ENCODE measurements around the gene ARSB.

The ARSB gene

GRCh38 chr5:78819707-78820106, 165.4 kb downstream of the ARSB start:
- no peak overlapping the region for H2AFZ ChIP-seq (ENCODE audit: low read length)
- no peaks in the 10 kb centered on the region for H3K79me1 ChIP-seq (ENCODE audit: low read depth, low read length)
- H3K4me2 ChIP-seq (ENCODE audit: insufficient read depth, low read length, poor library complexity, severe bottlenecking): no peak overlapping the region
- H4K8ac ChIP-seq (ENCODE audit: low read depth, low read length): no peak overlapping the region
- H2BK120ac ChIP-seq (ENCODE audit: low read depth, low read length): no peak overlapping the region
- H2BK5ac ChIP-seq (ENCODE audit: low read length): no peak overlapping the region
- no peak overlapping the region for H4K91ac ChIP-seq (ENCODE audit: low read depth, low read length, poor library complexity)
- H3K36me3 ChIP-seq (replicated peaks in 1 of 2; ENCODE audit: control insufficient read depth in 2 of 2, insufficient read depth in 2 of 2, low read length in 2 of 2): no peaks in the 10 kb centered on the region
- no peak overlapping the region for H3K9ac ChIP-seq (ENCODE audit: low read depth, low read length, poor library complexity)
- DNase-seq (ENCODE audit: low spot score): no peak
- no CpG with 5 or more reads among the region's 1 CpG for WGBS, 2 donors (ENCODE audit: extremely low coverage in 2 of 2, insufficient read length in 2 of 2, insufficient replicate concordance in 1 of 2)
- H3K4me1 ChIP-seq (ENCODE audit: control insufficient read depth in 2 of 2, insufficient read depth in 1 of 2, low read depth in 1 of 2, low read length in 2 of 2): no peaks in the 10 kb centered on the region
- H3K4ac ChIP-seq (ENCODE audit: low read length): no peak overlapping the region
- no peak overlapping the region for H2BK12ac ChIP-seq (ENCODE audit: low read length)
- H2BK15ac ChIP-seq (ENCODE audit: low read length): no peak overlapping the region
- H3K9me3 ChIP-seq (replicated peaks in 1 of 2; ENCODE audit: control insufficient read depth in 2 of 2, insufficient read depth in 1 of 2, low read depth in 1 of 2, low read length in 2 of 2): no peaks in the 10 kb centered on the region
- H3K27ac ChIP-seq (replicated peaks; ENCODE audit: low read length): no peak overlapping the region
- no peak overlapping the region for H3K18ac ChIP-seq (ENCODE audit: low read length)
- no peak overlapping the region for H3K14ac ChIP-seq (ENCODE audit: low read length)
- H3K4me3 ChIP-seq (ENCODE audit: low read length in 2 of 2): no peak overlapping the region
- no peak overlapping the region for H3K23ac ChIP-seq (ENCODE audit: low read depth, low read length, poor library complexity)
- no peak overlapping the region for H2AK5ac ChIP-seq (ENCODE audit: low read depth, low read length)
- H3K27me3 ChIP-seq (ENCODE audit: control insufficient read depth in 3 of 3, insufficient read depth in 3 of 3, low read depth in 1 of 3, low read length in 3 of 3): no peaks in the 10 kb centered on the region

DNA sequence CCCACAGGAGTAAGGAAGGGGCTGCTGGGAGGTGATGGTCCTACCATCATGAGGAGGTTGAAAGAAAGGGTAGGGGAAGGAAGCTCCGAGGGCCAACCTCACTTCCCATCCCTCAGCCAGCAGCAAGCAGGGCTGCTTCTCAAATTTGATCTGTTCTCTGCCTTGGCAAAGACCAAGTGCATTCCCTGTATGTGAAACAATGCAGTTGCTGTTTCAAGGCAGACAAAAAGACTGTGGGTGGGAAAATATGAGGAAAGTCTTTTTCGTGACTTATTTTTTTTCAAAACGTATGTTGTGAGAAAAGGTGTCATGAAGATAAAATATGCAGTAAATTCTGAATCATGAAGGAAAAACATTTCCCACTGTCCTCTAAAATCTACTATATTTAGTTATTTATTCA, 165.9 kb downstream of the ARSB start:
- H3K4me1 ChIP-seq (ENCODE audit: control insufficient read depth in 2 of 2, insufficient read depth in 1 of 2, low read depth in 1 of 2, low read length in 2 of 2): no peaks in the 10 kb centered on the region
- no peak overlapping the region for H3K4ac ChIP-seq (ENCODE audit: low read length)

GRCh38 chr5:78816143-78816765, 168.9 kb downstream of the ARSB start:
- Histone ChIP-seq H3K27me3 (ENCODE audit: control insufficient read depth in 3 of 3, insufficient read depth in 3 of 3, low read depth in 1 of 3, low read length in 3 of 3) (no peaks in the 10 kb centered on the region), H3K36me3 (replicated peaks in 1 of 2; ENCODE audit: control insufficient read depth in 2 of 2, insufficient read depth in 2 of 2, low read length in 2 of 2) (no peaks in the 10 kb centered on the region), H3K4me3 (ENCODE audit: low read length in 2 of 2) (no peak overlapping the region), H2BK120ac (ENCODE audit: low read depth, low read length) (no peak overlapping the region), H3K23ac (ENCODE audit: low read depth, low read length, poor library complexity) (no peak overlapping the region), H3K27ac (replicated peaks; ENCODE audit: low read length) (no peak overlapping the region), H3K9me3 (replicated peaks in 1 of 2; ENCODE audit: control insufficient read depth in 2 of 2, insufficient read depth in 1 of 2, low read depth in 1 of 2, low read length in 2 of 2) (no peaks in the 10 kb centered on the region), H3K4me2 (ENCODE audit: insufficient read depth, low read length, poor library complexity, severe bottlenecking) (no peak overlapping the region), H2BK5ac (ENCODE audit: low read length) (no peak overlapping the region), H4K8ac (ENCODE audit: low read depth, low read length) (no peak overlapping the region), H2BK15ac (ENCODE audit: low read length) (no peak overlapping the region), H2AK5ac (ENCODE audit: low read depth, low read length) (no peak overlapping the region), H3K18ac (ENCODE audit: low read length) (no peak overlapping the region), H2AFZ (ENCODE audit: low read length) (no peak overlapping the region), H3K4ac (ENCODE audit: low read length) (no peak overlapping the region), H3K9ac (ENCODE audit: low read depth, low read length, poor library complexity) (no peak overlapping the region), H3K14ac (ENCODE audit: low read length) (no peak overlapping the region), H3K4me1 (ENCODE audit: control insufficient read depth in 2 of 2, insufficient read depth in 1 of 2, low read depth in 1 of 2, low read length in 2 of 2) (peaks cover 0 to 1% of the 10 kb centered on the region in 2 donors), H3K79me1 (ENCODE audit: low read depth, low read length) (no peaks in the 10 kb centered on the region), H2BK12ac (ENCODE audit: low read length) (no peak overlapping the region), H4K91ac (ENCODE audit: low read depth, low read length, poor library complexity) (no peak overlapping the region)
- no peak for DNase-seq (ENCODE audit: low spot score)
- no CpG with 5 or more reads among the region's 3 CpGs for WGBS, 2 donors (ENCODE audit: extremely low coverage in 2 of 2, insufficient read length in 2 of 2, insufficient replicate concordance in 1 of 2)

More for the DNA sequence above, 165.9 kb downstream of the ARSB start:
- no peak overlapping the region for H3K4me2 ChIP-seq (ENCODE audit: insufficient read depth, low read length, poor library complexity, severe bottlenecking)
- no peak overlapping the region for H3K14ac ChIP-seq (ENCODE audit: low read length)
- WGBS, 2 donors (ENCODE audit: extremely low coverage in 2 of 2, insufficient read length in 2 of 2, insufficient replicate concordance in 1 of 2): no CpG with 5 or more reads among the region's 3 CpGs
- H3K9me3 ChIP-seq (replicated peaks in 1 of 2; ENCODE audit: control insufficient read depth in 2 of 2, insufficient read depth in 1 of 2, low read depth in 1 of 2, low read length in 2 of 2): no peaks in the 10 kb centered on the region
- H3K4me3 ChIP-seq (ENCODE audit: low read length in 2 of 2): no peak overlapping the region
- H3K23ac ChIP-seq (ENCODE audit: low read depth, low read length, poor library complexity): no peak overlapping the region
- H3K79me1 ChIP-seq (ENCODE audit: low read depth, low read length): no peaks in the 10 kb centered on the region
- DNase-seq (ENCODE audit: low spot score): no peak
- no peaks in the 10 kb centered on the region for H3K36me3 ChIP-seq (replicated peaks in 1 of 2; ENCODE audit: control insufficient read depth in 2 of 2, insufficient read depth in 2 of 2, low read length in 2 of 2)
- no peak overlapping the region for H2AK5ac ChIP-seq (ENCODE audit: low read depth, low read length)
- H2BK12ac ChIP-seq (ENCODE audit: low read length): no peak overlapping the region
- H4K91ac ChIP-seq (ENCODE audit: low read depth, low read length, poor library complexity): no peak overlapping the region
- no peak overlapping the region for H2BK120ac ChIP-seq (ENCODE audit: low read depth, low read length)
- H2AFZ ChIP-seq (ENCODE audit: low read length): no peak overlapping the region
- no peak overlapping the region for H4K8ac ChIP-seq (ENCODE audit: low read depth, low read length)
- H3K9ac ChIP-seq (ENCODE audit: low read depth, low read length, poor library complexity): no peak overlapping the region
- H3K27ac ChIP-seq (replicated peaks; ENCODE audit: low read length): no peak overlapping the region
- H2BK5ac ChIP-seq (ENCODE audit: low read length): no peak overlapping the region
- H3K27me3 ChIP-seq (ENCODE audit: control insufficient read depth in 3 of 3, insufficient read depth in 3 of 3, low read depth in 1 of 3, low read length in 3 of 3): no peaks in the 10 kb centered on the region
- no peak overlapping the region for H2BK15ac ChIP-seq (ENCODE audit: low read length)
- H3K18ac ChIP-seq (ENCODE audit: low read length): no peak overlapping the region

DNA sequence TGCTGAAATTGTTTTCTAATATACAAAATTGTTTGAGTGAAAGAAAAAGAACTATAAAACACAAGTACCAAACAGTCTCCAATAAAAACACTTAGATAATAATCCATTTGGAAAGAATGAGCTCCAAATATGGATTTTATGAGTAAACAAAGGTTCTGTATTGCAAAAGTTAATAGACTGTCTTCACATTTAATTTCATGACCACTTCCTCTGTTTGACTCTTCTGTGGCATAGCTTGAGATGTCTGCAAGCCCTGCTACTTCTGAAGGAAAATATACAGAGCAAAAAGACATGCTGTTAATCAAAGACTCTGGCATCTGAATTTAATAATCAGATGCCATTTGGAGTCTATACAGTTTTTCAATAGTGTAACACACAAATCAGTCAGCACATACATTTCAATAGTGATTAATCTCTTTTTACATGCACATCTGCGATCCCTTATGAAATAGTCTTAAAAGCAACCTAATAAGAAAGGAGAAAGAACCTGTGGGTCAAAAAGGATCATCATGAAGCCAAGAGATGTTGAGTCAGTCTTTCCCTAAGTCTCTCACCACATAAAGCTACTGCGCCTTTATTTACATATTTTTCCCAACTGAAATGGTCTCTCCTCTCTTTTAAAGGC, 171.1 kb downstream of the ARSB start:
- WGBS, 2 donors (ENCODE audit: extremely low coverage in 2 of 2, insufficient read length in 2 of 2, insufficient replicate concordance in 1 of 2): no CpG with 5 or more reads among the region's 2 CpGs
- no peak overlapping the region for H3K9ac ChIP-seq (ENCODE audit: low read depth, low read length, poor library complexity)

More for the DNA sequence above, 171.1 kb downstream of the ARSB start:
- no peak overlapping the region for H3K4ac ChIP-seq (ENCODE audit: low read length)
- no peak overlapping the region for H2AK5ac ChIP-seq (ENCODE audit: low read depth, low read length)
- no peak overlapping the region for H3K27ac ChIP-seq (replicated peaks; ENCODE audit: low read length)
- no peak overlapping the region for H3K23ac ChIP-seq (ENCODE audit: low read depth, low read length, poor library complexity)
- H3K4me3 ChIP-seq (ENCODE audit: low read length in 2 of 2): no peak overlapping the region
- no peak overlapping the region for H2BK5ac ChIP-seq (ENCODE audit: low read length)
- no peaks in the 10 kb centered on the region for H3K36me3 ChIP-seq (replicated peaks in 1 of 2; ENCODE audit: control insufficient read depth in 2 of 2, insufficient read depth in 2 of 2, low read length in 2 of 2)
- H4K91ac ChIP-seq (ENCODE audit: low read depth, low read length, poor library complexity): no peak overlapping the region
- H4K8ac ChIP-seq (ENCODE audit: low read depth, low read length): no peak overlapping the region
- H2BK120ac ChIP-seq (ENCODE audit: low read depth, low read length): no peak overlapping the region
- H3K4me2 ChIP-seq (ENCODE audit: insufficient read depth, low read length, poor library complexity, severe bottlenecking): no peak overlapping the region
- peaks cover 0 to 8% of the 10 kb centered on the region in 2 donors for H3K4me1 ChIP-seq (ENCODE audit: control insufficient read depth in 2 of 2, insufficient read depth in 1 of 2, low read depth in 1 of 2, low read length in 2 of 2)
- no peak overlapping the region for H3K14ac ChIP-seq (ENCODE audit: low read length)
- H3K18ac ChIP-seq (ENCODE audit: low read length): no peak overlapping the region
- H2BK15ac ChIP-seq (ENCODE audit: low read length): no peak overlapping the region
- no peaks in the 10 kb centered on the region for H3K9me3 ChIP-seq (replicated peaks in 1 of 2; ENCODE audit: control insufficient read depth in 2 of 2, insufficient read depth in 1 of 2, low read depth in 1 of 2, low read length in 2 of 2)
- no peak overlapping the region for H2AFZ ChIP-seq (ENCODE audit: low read length)
- DNase-seq (ENCODE audit: low spot score): no peak
- no peak overlapping the region for H2BK12ac ChIP-seq (ENCODE audit: low read length)
- no peaks in the 10 kb centered on the region for H3K27me3 ChIP-seq (ENCODE audit: control insufficient read depth in 3 of 3, insufficient read depth in 3 of 3, low read depth in 1 of 3, low read length in 3 of 3)
- no peaks in the 10 kb centered on the region for H3K79me1 ChIP-seq (ENCODE audit: low read depth, low read length)
